Measurements from ENCODE around the gene TSPY4.
"Not testable (repeated sequence)": the region's sequence is repeated elsewhere in the genome, so short reads cannot be mapped to it uniquely, and the experiment has no call there.

Gene TSPY4

GRCh38 chrY:9337164-9337563 is at the start of gene TSPY4:
Gene TSPY4, plus strand, starts transcription at chrY:9337464. Its CDS starts 46 bp downstream, at chrY:9337510.
- not testable (repeated sequence) for H3K9me3 ChIP-seq (ENCODE audit: control insufficient read depth in 5 of 5, low read length in 5 of 5); H3K27me3 ChIP-seq (ENCODE audit: control insufficient read depth in 5 of 5, insufficient read depth in 4 of 5, low read length in 5 of 5); H3K27ac ChIP-seq (ENCODE audit: low read depth, low read length); H3K36me3 ChIP-seq (ENCODE audit: control insufficient read depth in 5 of 5, insufficient read depth in 5 of 5, low read length in 5 of 5); H3K9ac ChIP-seq (ENCODE audit: low read length in 5 of 5); H3K4me3 ChIP-seq (ENCODE audit: low read depth in 1 of 5, low read length in 5 of 5); H3K4me1 ChIP-seq (ENCODE audit: control insufficient read depth in 5 of 5, insufficient read depth in 5 of 5, low read length in 5 of 5)

DNA sequence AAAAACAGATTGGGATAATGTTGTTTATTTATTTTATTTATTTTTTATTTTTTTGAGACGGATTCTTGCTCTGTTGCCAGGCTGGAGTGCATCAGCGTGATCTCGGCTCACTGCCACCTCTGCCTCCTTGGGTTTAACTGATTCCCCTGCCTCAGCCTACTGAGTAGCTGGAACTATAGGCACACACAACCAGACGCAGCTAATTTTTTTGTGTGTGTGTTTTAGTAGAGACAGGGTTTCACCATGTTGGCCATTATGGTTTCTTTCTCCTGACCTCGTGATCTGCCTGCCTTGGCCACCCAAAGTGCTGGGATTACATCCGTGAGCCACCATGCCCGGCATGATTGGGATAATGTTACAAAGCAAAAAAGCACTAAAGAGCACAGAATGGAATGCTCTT is 16.3 kb upstream of the TSPY4 start:
- no peak overlapping the region for H3K9ac ChIP-seq (ENCODE audit: low read length in 5 of 5)

GRCh38 chrY:9357497-9357896 is 20.2 kb downstream of the TSPY4 start, which contains the start of gene TSPY8:
Gene TSPY8, plus strand, starts transcription at chrY:9357797. Its CDS starts 46 bp downstream, at chrY:9357843.
- H3K27ac ChIP-seq (ENCODE audit: low read depth, low read length); H3K9ac ChIP-seq (ENCODE audit: low read length in 5 of 5); H3K4me1 ChIP-seq (ENCODE audit: control insufficient read depth in 5 of 5, insufficient read depth in 5 of 5, low read length in 5 of 5); H3K9me3 ChIP-seq (ENCODE audit: control insufficient read depth in 5 of 5, low read length in 5 of 5); H3K36me3 ChIP-seq (ENCODE audit: control insufficient read depth in 5 of 5, insufficient read depth in 5 of 5, low read length in 5 of 5); H3K4me3 ChIP-seq (ENCODE audit: low read depth in 1 of 5, low read length in 5 of 5); H3K27me3 ChIP-seq (ENCODE audit: control insufficient read depth in 5 of 5, insufficient read depth in 4 of 5, low read length in 5 of 5): not testable (repeated sequence)

More for the DNA sequence above, 16.3 kb upstream of the TSPY4 start:
- H3K4me3 ChIP-seq (ENCODE audit: low read depth in 1 of 5, low read length in 5 of 5), result no peak overlapping the region
- H3K9me3 ChIP-seq (ENCODE audit: control insufficient read depth in 5 of 5, low read length in 5 of 5), result no peaks in the 10 kb centered on the region
- no peaks in the 10 kb centered on the region for H3K4me1 ChIP-seq (ENCODE audit: control insufficient read depth in 5 of 5, insufficient read depth in 5 of 5, low read length in 5 of 5)
- no peaks in the 10 kb centered on the region for H3K36me3 ChIP-seq (ENCODE audit: control insufficient read depth in 5 of 5, insufficient read depth in 5 of 5, low read length in 5 of 5)
- no peak overlapping the region for H3K27ac ChIP-seq (ENCODE audit: low read depth, low read length)
- H3K27me3 ChIP-seq (ENCODE audit: control insufficient read depth in 5 of 5, insufficient read depth in 4 of 5, low read length in 5 of 5), result no peaks in the 10 kb centered on the region

All from subcutaneous abdominal adipose tissue (tissue), 5 donors.